ENCODE measurements around the gene ARHGAP30.
"Not testable (repeated sequence)": the region's sequence is repeated elsewhere in the genome, so short reads cannot be mapped to it uniquely, and the experiment has no call there.

Gene ARHGAP30

DNA sequence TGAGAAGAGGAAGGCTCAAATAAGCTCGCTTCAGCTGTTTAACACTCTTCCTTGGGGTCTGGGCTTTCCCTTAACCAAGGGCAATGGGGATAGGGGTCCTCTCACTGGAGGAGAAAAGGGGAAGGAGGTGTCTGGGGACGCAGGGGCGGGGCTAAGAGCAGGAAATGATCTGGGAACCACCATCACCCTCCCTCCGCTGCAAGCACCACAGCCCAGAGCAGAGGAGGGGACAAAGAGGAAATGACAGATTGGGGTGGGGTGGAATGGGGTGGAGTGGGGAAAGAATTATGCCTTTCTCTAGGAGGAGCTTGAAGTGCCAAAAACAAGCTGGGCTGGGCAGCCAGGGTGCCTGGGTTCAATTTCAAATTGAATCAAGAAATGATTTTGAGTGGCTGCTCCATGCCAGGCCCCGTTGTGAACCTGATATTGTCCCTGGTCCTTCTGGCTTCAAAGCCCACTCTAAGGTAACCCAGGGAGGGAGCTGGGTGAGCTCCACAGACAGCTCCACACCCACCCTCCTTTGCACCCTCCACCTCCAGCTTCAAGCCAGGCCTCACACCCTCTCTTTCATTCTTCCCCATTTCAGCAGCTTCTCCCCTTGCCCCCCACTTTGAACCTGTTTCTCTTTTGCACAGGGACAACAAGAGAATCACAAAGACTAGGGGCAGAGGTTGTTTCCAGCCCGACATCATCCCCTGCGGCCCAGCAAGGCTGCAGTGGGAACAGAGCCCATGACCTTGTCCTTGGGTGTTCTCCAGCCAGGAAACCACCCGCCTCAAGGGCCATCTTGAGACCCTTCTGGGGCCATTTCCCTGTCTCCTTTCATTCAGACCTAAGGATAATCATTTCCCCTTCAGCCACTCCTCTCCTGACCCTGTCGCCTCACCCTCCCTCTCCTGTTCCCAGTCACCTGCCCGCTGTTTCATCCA lies 1.1 kb downstream of the ARHGAP30 start:
- no peak for FAIRE-seq

DNA sequence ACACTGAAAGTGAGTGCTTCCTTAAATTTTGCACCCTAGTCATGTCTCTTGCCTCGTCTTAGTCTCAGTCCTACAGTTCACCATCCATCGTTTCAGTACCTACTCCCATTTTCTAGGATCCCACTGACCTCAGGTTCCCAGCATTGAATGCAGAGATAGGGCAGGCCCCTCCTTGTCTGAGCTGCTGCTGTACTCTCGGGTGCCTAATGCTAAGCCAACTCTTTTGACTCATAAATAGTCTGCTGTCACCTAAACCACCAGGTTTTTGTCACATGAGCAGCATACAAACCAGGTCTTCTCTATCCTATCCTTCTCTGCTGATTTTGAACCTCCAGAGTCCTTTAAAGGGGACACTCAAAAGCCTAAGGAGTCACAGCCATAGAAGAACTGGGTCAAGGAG lies 3.0 kb downstream of the ARHGAP30 start:
- no peak for FAIRE-seq

DNA sequence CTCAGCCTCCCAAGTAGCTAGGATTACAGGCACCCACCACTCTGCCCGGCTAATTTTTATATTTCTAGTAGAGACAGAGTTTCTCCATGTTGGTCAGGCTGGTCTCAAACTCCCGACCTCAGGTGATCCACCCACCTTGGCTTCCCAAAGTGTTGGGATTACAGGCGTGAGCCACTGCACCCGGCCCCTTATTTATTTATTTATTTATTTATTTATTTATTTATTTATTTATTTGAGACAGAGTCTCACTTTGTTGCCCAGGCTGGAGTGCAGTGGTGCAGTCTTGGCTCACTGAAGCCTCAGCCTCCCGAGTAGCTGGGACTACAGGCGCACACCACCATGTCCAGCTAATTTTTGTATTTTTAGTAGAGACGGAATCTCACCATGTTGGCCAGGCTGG lies 4.0 kb downstream of the ARHGAP30 start:
- not testable (repeated sequence) for FAIRE-seq

DNA sequence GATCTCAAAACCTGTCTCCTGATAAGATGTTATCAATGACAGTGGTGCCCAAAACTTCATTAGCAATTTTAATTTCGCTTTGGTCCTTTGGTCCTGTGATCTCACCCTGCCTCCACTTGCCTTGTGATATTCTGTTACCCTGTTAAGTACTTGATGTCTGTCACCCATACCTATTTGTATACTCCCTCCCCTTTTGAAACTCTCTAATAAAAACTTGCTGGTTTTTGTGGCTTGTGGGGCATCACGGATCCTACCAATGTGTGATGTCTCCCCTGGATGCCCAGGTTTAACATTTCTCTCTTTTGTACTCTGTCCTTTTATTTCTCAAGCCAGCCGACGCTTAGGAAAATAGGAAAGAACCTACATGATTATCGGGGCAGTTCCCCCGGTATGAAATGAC lies 5.8 kb downstream of the ARHGAP30 start:
- not testable (repeated sequence) for FAIRE-seq

DNA sequence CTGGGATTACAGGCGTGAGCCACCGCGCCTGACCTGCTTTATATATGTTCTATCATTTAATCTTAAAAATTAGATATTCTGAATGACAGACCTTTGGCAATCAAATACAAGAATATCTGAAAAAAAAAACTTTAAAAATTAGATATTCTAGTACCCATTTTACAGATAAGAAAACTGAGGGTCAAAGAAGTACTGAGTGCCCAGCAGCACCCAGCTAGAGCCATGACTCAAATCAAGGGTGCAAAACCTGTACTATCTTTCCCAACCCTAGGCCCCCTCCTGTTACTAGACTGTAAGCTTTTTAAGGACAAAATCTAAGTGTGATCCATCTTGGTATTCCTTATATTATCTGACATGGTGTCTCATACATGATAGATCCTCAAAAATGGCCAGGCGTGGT lies 8.3 kb downstream of the ARHGAP30 start:
- no peak for FAIRE-seq

DNA sequence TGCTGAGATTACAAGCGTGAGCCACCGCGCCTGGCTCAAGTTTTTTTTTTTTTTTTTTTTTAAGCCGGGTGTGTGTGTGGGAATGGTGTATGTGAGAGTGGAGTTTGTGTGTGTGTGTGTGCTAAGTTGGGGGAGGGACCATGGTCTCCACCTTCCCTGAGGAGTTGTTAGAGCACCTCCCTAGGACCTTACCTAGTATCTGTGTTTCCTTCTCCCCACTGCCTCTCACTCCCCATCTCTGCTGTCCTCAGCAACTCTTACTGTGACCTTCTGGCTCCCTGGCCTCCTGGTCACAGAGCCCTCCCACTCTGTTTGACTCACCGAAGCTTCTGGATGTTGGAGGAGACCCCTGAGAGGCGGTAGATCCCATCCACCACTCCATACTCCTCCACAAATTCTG lies 10.4 kb downstream of the ARHGAP30 start:
- FAIRE-seq: no peak

DNA sequence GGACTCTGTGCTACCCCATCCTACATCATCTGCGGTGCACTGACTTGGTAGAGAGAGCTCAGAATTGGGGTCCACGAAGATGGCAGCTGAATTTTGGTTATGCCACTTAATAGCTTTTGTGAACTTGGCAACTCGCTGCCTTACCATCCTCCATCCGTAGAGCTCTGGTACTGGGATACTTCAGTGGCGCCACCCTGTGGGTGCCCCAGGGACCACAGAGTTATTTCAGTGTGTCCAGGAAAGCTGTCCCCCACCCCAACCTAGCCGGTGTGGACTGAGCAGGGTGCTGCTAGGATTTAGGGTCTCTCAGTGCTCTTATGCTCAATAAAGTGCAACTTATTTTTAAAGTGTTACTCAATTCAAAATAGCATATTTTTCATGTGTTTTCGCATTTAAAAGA lies 14.9 kb downstream of the ARHGAP30 start:
- FAIRE-seq: no peak

DNA sequence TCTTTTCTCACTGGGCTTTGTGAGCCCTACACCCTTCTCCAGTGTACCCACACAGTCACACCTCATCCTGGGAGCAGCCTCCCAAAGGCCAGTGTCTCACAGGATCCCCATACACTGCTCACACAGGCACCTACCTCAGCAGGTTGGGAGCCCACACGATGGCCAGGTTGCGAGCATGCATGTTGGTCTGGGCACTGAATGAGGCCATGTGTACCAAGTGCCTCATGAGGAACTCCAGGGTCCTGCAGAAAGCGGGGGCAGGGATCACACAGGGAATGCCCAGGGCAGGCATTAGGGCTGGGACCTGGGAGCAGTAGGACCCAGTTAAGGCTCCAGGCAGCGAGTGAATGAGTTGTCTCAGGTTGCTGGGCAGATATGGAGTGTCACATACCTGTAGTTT lies 15.5 kb downstream of the ARHGAP30 start:
- no peak for FAIRE-seq

DNA sequence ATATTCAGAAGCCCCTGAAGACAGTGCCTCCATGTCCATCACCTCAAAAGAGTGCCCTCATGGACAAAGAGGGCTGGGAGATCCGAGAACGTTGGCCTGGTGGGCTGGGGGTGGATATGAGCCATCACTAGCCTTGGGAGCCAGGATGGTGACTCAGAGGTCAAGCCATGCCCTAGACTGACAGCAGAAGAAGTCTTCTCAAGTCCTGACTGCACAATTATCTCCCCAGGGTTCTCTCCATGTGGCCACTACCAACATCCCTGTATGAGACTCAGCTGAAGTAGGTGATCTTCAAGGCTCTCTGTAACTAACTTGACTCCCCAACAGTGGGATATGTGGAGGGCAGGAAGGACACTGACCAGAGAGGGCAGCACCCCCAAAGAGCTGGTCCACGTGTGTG lies 16.8 kb downstream of the ARHGAP30 start:
- no peak for FAIRE-seq

DNA sequence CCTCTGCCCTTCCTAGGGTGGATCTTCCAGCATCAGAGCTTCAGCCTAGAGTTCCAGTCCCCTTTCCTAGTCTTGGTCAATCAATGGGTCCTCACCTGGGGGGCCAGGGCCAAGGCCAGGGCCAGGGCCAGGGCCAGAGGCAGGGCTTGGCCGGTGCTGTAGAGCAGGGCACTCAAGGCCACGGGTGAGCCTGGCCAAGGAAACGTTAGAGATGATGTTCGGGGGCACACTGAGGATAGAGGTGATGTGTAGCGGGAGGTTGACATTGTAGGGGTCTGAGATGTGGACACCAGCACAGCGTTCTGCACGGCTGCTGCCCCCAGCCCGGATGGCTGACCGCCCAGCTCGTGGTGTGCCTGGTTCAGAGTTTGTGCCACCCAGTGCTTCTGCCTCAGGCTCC lies 18.5 kb downstream of the ARHGAP30 start:
- no peak for FAIRE-seq

DNA sequence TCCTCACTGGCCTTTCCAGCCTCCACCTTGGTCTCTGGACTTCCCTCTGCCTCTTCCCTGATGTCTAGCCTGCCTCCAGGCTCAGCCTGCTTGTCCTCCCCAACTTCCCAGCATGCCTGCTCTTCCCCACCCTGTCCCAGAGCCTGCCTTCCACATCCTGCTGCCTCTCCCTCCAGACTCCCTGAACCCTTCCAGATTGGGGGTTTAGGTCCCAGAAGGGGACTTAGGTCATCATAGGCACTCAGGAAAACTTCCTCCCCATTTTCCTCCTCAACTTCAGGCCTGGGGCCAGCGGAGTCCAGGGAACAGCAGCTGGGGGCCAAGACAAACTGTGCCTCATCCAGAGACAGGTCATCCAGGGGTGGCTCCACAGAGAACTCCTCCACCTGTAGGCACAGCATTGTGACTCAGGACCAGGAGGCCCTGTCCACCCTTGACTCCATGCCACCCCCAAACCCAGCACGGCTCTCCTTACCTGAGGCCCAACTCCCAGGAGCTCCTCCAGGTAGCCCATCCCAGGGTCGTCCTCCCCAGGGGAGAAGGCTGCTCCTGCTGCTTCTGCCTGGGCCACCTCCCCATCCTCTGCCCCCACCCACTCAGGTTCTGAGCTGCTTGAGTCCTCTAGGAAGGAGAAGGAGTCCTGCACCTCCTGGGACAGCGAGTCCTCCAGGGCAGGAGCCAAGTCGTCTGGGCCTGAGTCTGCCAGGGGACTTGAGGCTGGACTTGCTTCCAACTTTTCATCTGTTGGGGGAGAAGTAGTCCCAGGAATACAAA lies 20.6 kb downstream of the ARHGAP30 start:
- no peak for FAIRE-seq

DNA sequence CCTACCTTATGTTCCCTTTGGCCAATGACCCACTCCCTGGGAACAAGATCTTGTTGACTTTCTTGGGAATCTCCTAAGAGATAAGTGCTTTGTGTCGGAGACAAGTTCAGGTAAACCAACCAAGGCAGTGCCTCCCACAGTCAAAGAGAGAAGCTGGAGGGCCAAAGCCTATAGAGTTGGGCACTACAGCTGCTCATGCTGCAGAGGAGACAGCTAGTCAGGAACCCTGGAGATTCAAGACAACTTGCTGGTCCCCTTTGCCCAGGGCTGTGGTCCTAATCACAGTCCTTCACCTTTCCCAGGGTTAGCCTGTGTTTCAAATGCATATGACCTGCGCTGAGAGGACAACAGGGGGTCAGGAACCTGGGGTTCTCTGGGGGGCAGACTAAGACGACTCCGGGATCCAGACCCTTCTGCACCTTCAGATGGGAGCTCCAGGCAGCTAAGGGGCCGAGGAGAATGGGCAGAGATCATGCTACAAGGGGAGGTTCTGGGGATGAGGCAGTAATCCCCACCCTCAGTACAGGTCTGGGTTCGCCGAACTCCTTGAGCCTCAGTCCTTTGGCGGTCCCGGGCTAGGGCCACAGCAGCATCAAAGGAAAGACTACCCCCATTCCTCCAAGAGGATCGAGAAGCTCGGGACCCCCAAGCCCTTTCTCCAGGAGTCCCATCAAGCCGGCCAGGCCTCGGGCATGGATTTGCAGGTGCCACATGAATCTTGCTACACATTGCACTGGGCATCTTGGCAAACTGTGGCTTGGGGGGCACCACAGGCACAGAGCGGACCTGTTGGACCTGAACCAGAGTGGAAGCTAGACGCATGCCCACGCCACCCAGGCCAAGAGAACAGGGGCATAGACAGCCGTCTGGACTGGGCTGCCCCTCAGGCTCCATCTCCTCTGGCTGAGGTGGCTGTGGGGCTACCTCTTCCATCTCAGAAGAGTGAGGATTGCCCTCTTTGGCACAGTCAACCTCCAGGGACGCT lies 22.0 kb downstream of the ARHGAP30 start:
- no peak for FAIRE-seq

DNA sequence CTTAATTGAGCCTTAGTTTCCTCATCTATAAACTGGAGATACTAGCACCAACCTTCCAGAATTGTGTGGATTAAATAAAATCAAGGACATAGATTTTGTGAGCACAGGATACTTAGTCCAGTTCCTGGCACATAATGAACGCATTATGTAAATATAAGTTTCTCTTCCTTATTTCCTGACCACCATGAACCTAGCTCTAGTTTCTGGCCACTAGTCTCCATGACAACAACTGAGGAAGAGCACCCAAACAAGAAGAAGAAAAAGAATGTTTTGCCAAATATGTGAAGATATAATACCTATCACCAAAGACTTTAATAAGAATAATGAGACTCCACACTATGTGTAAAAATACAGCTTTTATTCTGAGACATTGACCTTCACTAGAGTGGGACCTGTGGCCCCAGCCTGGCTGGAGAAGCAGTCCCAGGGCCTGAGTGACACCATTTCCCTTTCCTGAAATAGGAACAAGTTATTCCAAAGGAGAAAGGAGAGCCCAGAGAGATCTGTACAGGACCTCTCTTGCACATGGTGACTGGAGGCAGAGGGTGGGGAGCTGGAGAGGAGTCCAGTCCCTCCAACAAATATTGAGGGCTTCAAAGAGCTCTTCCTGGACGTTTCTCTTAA lies 23.0 kb downstream of the ARHGAP30 start:
- FAIRE-seq: no peak

DNA sequence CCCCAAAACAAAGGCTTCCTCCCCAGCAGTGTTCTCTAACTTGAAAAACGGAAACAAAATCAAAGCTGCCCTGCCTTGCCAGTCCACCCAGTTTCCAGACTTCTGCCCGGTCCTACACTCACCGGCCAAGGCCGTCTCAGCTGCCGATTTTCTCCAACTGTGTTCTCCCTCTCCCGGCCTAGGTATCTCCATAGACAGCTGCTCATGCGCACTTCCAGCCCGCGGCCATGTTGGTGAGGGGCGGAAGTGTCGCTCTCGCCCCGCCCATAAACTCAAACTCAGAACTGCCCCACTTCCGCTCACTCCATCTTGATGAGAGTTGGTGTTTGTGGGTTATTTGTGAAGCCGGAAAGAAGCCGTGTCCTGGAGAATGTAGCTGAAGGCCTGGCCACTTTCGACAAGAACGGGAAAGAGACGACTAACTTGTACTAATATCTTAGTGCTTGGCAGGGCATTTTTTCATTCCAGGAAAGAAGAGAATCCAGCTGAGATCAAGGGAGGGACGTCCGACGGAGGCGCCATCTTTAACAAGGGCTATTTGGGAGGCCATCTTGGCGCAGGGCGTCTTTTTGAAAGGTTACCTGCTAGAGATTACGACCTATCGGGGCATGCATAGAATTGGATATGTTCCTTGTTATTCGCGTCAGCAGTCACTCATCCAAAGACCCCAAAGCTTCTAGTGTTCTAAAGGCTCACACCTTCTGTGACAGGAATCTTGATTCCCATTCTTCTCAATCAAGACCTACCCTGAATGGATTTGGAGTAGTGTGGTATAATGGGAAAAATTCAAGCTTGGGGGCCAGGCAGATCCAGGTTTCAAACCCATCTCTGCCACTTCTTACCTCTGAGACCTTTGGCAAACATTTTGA lies 23.7 kb downstream of the ARHGAP30 start, which contains the start of gene USF1:
Gene USF1, minus strand, starts transcription at position 242 of the 869 bp plus-strand sequence. CDS start 2,702 bp downstream, outside the sequence.
- FAIRE-seq: peak; percentile 87

DNA sequence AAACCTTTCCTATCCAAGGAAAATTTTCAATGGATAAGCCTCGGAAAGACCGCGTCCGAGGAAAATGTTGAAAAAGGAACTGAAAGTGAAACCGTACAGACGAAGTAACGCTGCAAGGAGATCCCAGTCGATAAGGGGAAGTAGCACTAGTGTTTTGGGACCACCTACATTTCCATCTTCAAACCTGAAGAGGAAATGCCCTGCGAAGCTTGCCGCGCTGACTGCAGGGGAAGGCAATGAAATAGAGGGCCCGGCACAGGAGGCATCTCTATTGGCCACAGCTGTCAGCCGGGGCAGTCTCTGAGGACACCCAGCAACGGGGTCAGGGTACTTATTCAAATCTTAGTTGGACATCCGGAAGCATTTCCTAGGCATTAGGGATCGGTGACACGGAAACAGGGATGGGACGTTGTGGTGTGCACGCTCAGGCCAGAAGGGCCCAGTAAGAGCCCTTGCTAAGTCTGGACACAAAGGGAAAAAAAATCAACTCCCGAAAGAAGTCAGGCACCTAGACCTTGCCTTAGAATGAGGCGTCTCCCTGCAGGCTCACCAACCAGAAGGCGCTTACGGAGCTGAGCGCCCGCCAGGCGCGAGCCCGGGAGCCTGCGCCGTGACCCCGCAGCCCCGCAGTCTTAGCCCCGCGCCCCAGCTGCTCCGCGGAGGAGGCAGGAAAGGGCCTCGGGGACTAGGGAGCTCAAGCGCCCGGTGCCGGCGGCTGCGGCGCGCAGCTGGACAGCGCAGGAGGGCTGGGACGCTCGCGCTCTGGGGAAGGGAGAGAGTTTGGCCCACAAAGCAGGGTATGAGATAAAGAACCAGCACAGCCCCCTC lies 24.6 kb downstream of the ARHGAP30 start:
- no peak for FAIRE-seq

DNA sequence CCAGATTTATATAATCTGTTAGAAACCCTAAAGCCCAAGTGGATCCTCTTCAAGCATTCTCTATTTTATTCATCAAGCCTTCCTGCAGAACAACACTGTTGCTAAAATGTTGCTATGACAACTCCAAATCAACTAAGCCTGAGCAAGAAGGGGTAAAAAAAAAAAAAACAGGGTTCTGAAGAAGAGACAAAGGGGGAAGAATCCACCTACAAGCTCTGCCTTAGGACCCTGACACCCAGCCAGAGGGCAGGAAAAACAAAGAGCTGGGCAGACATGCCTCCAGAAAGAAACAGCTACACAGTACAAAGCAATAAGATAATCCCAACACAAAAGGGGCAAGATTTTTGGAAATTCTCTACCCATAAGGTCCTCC lies 25.2 kb downstream of the ARHGAP30 start:
- FAIRE-seq: no peak

DNA sequence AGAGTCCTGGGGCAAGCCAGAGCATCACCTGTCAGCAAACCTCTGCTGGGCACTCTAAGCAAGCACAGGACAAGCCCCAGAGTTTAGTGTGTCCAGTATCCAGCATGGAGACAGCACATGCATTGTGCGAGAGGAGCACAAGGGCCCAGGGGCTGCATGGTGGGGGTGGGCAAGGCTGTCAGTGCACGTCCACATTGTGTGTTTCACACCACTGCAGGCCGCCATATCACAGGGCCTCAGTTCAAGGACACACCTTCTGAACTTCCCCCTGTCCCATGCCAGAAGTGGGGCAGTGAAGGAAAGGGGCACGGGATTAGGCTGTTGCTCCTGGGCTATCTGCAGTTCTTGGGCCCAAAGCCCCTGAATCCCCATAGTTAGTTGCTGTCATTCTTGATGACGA lies 30.1 kb downstream of the ARHGAP30 start:
- no peak for FAIRE-seq

DNA sequence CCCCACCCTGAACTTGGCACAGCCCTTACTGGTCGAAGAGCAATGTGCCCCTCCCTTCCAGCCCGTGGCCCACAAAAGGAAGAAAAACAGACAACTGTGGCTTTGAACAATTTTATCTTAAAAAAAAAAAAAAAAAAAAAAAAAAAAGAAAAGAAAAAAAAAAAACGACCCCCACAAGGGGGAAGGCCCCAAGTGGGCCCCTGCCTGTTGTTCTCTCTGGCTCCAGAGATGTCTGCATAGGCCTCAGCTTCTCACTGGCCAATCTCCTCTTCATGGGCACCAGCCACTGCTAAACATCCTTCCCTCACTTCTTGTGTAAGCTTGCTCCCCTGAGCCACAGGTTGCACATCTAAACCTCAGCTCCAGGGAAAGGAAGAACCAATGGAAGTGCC lies 30.5 kb downstream of the ARHGAP30 start:
- no peak for FAIRE-seq

DNA sequence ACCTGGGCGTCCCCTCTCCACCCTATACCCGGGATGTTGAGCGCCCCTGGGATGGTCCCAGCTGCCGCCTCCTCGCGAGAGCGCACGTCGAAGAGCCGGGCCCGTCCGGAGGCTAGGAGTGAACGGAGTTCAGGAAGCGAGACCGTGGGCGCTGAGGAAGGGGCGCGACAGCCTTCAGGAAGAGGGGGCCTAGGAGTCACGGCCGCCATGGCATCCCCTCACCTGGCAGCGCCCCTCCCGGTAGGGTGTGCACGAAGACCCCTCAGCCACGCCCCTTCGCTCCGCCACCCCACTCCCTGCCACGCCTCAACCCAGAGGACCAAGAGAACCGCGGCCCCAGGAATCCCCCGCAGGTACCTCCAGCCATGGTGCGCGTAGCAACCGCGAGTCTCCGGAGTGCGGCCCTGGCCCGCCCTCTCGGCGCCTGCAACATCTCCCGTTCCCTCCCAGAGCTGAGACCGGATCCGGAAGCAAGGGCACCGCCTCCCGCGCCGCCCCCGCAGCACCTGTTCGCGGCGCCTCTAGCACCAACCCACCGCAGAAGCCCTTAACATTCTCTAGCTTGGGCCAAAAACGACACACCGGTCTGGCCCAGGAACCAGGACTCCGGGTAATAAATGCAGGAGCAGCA lies 31.1 kb downstream of the ARHGAP30 start, which contains the start of gene TSTD1:
Gene TSTD1, minus strand, starts transcription at position 442 of the 631 bp plus-strand sequence. Its CDS starts 75 bp downstream, at position 367.
- no peak for FAIRE-seq
